HepG2 (cell line): ENCODE measurements around the gene LAMB2. TPM values are rescaled to one million over a fixed set of nuclear protein-coding genes. Genes with fewer than 3 reads are reported as not detected.

Experiments
- ARNT ChIP-seq: fragments of 450-650 bp; IDR thresholded peaks from 2 replicates; pipeline ENCODE4 v1.6.1; 2017
- CCAR2 ChIP-seq: fragments of 200-400 bp; formaldehyde crosslinking; optimal IDR thresholded peaks from 2 replicates; pipeline ENCODE3; 2018; ENCODE audit warnings: low read depth, mild to moderate bottlenecking, low read length, moderate library complexity
- FOXK2 ChIP-seq: fragments of 450-650 bp; IDR thresholded peaks from 2 replicates; pipeline ENCODE4 v1.6.1; 2016
- GABPA ChIP-seq, 2 experiments: IDR thresholded peaks; 2 replicates each; pipeline ENCODE4 v1.6.1; 2011 to 2016; ENCODE audit warnings: low read depth in 2 of 2, low read length in 1 of 2, missing biosample characterization in 1 of 2, missing genetic modification characterization in 1 of 2
- HBP1 ChIP-seq: IDR thresholded peaks from 2 replicates; pipeline ENCODE4 v1.6.1; 2016; ENCODE audit warnings: low read depth, control low read depth
- KMT2B ChIP-seq: IDR thresholded peaks from 2 replicates; pipeline ENCODE4 v1.6.1; 2016; ENCODE audit warnings: missing genetic modification reagents, missing compliant biosample characterization
- MIXL1 ChIP-seq: IDR thresholded peaks from 2 replicates; pipeline ENCODE4 v1.6.1; 2016
- NR2F6 ChIP-seq, 2 experiments: IDR thresholded peaks; 2 replicates each; pipeline ENCODE4 v1.6.1; 2016; ENCODE audit warnings: antibody characterized with exemption in 1 of 2, mild to moderate bottlenecking in 1 of 2
- TAF1 ChIP-seq: sonication (generic); formaldehyde crosslinking; IDR thresholded peaks from 2 replicates; pipeline ENCODE4 v1.4.0; 2020; ENCODE audit warnings: missing genetic modification reagents
- TMF1 ChIP-seq: sonication (generic); formaldehyde crosslinking; IDR thresholded peaks from 2 replicates; pipeline ENCODE4 v1.8.1; 2022; ENCODE audit warnings: low read depth, missing genetic modification reagents
- TOE1 ChIP-seq: sonication (generic); formaldehyde crosslinking; IDR thresholded peaks from 2 replicates; pipeline ENCODE4 v1.4.0; 2020; ENCODE audit warnings: mild to moderate bottlenecking, missing genetic modification reagents
- YY1 ChIP-seq: IDR thresholded peaks from 2 replicates; pipeline ENCODE4 v1.6.1; 2011; ENCODE audit warnings: low read length, low read depth, moderate library complexity, mild to moderate bottlenecking; ENCODE audit not compliant: insufficient read depth, insufficient replicate concordance
- ZBTB7B ChIP-seq: sonication (generic); formaldehyde crosslinking; IDR thresholded peaks from 2 replicates; pipeline ENCODE4 v1.4.0; 2020; ENCODE audit warnings: missing genetic modification reagents
- ZNF136 ChIP-seq: sonication (generic); formaldehyde crosslinking; IDR thresholded peaks from 2 replicates; pipeline ENCODE4 v1.8.1; 2022; ENCODE audit warnings: low read depth, mild to moderate bottlenecking, moderate library complexity, missing genetic modification reagents
- ZNF263 ChIP-seq: sonication (generic); formaldehyde crosslinking; IDR thresholded peaks from 2 replicates; pipeline ENCODE4 v1.4.0; 2020; ENCODE audit warnings: missing genetic modification reagents
- ZNF512 ChIP-seq: sonication (generic); formaldehyde crosslinking; IDR thresholded peaks from 2 replicates; pipeline ENCODE4 v1.4.0; 2020; ENCODE audit warnings: mild to moderate bottlenecking, missing genetic modification reagents
- ZNF549 ChIP-seq: sonication (generic); formaldehyde crosslinking; IDR thresholded peaks from 2 replicates; pipeline ENCODE4 v1.5.0; 2020; ENCODE audit warnings: missing genetic modification reagents
- ZNF576 ChIP-seq: sonication (generic); formaldehyde crosslinking; IDR thresholded peaks from 2 replicates; pipeline ENCODE4 v1.4.0; 2020; ENCODE audit warnings: mild to moderate bottlenecking, missing genetic modification reagents
- ZNF775 ChIP-seq: sonication (generic); formaldehyde crosslinking; IDR thresholded peaks from 2 replicates; pipeline ENCODE4 v1.4.0; 2020; ENCODE audit warnings: missing genetic modification reagents, mild to moderate bottlenecking, moderate library complexity, borderline replicate concordance
- polyA plus RNA-seq, 8 experiments: library from polyadenylated mRNA; depleted of rRNA in 3 of 8; stranded (reverse) in 7 of 8; unstranded in 1 of 8; fragments of >200 nt; fragmentation: Illumina TruSeq in 4 of 8; extraction: Trizol in 4 of 8; gene quantifications; 2 replicates each; pipeline versions ENCODE4 v1.2.1 to v1.2.3, GENCODE V29; 2011 to 2016; ENCODE audit warnings: low read depth in 4 of 8, missing spikeins in 1 of 8, mixed read lengths in 1 of 8; ENCODE audit not compliant: insufficient read depth in 1 of 8
- total RNA-seq, 5 experiments: library from RNA; depleted of rRNA; stranded (reverse); fragments of >200 nt; fragmentation: Illumina TruSeq; extraction: Trizol; gene quantifications; 2 replicates each; pipeline ENCODE4 v1.2.3, GENCODE V29; 2016; ENCODE audit warnings: low read depth in 1 of 5
- TF ChIP-seq, protein P1 (sequence below): sonication (generic); formaldehyde crosslinking; IDR thresholded peaks from 2 replicates; pipeline ENCODE4 v1.5.0; 2020; ENCODE audit warnings: missing genetic modification reagents
- TF ChIP-seq, protein P2 (sequence below): sonication (generic); formaldehyde crosslinking; IDR thresholded peaks from 2 replicates; pipeline ENCODE4 v1.4.0; 2020; ENCODE audit warnings: missing genetic modification reagents, borderline replicate concordance

Gene LAMB2
- total and polyA plus RNA-seq, 2 of the 13 experiments (the other 11 are each of a cell fraction or from before 2014, with no cell fraction given), result 208 to 443 TPM

DNA sequence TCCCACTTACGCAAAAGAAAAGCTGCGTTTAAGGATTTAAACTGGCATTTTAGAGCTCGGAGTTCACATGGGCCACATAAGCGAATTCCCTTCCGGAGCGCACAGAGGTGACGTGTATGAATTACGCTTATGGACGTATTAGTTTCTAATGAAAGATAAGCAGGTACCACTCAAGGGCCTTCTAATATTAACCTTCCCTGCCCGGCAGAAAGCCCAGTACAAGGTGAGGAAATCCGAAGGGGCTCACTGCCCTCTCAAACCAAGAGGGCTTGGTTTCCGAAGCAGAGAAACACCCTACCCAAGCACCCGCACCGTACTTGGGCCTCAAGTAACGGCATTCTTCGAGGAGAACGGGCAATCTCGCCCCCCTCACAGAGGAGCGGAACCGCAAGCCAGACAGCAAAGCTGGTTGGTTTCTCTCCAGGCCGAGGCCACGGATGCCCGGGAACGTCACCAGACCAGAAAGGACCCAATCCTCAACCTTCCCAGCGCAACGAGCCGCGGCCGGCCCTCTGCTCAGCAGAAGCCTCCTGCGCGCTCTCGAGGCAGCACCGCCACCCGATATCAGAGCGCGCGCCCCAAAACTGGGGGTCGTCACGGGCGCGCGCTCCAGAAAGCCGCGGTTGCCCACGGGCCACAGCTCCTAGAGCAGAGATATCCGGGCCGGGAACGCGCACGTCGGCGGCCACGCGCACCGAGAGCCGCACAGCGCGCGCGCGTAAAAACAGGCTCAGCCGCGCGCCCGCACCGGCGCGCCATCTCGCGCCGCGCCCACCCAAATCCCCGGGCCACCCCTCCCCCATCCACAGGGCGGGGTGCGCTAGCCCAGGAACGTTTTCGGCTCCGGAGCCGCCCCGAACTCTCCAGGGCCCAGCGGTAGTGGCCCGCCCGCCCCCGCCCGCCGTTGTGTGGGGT, 39.7 kb downstream of the LAMB2 start (continued):
- TF ChIP-seq ZNF576 (CRISPR knock-in tag) (no peak), FOXK2 (no peak), KMT2B (CRISPR knock-in tag) (peak; percentile 68), ZNF512 (CRISPR knock-in tag) (no peak), TMF1 (no peak), MIXL1 (CRISPR knock-in tag) (no peak), YY1 (no peak), ARNT (no peak), HBP1 (CRISPR knock-in tag) (no peak), ZNF136 (CRISPR knock-in tag) (no peak), GABPA (IDR thresholded peaks at IDR 0.05; ENCODE audit: low read depth, low read length) (no peak), GABPA (CRISPR knock-in tag; IDR thresholded peaks at IDR 0.05; ENCODE audit: low read depth) (peak; percentile 57), ZNF775 (CRISPR knock-in tag) (no peak), NR2F6 (IDR thresholded peaks at IDR 0.05) (no peak), NR2F6 (CRISPR knock-in tag; IDR thresholded peaks at IDR 0.05) (no peak), ZNF549 (no peak), TOE1 (CRISPR knock-in tag) (no peak), CCAR2 (no peak), ZBTB7B (CRISPR knock-in tag) (peak; percentile 26), TAF1 (no peak), ZNF263 (no peak; the same call in 1 of the 2 replicates)
- TF ChIP-seq, protein P1, sequence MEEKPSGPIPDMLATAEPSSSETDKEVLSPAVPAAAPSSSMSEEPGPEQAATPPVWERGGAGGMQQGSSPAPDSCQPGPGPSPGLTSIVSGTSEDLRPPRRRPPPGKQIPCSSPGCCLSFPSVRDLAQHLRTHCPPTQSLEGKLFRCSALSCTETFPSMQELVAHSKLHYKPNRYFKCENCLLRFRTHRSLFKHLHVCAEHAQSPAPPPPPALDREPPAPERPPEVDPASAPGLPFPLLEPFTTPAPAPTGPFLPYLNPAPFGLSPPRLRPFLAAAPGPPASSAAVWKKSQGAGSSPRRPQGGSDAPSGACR (CRISPR knock-in tag), result no peak
- TF ChIP-seq, protein P2, sequence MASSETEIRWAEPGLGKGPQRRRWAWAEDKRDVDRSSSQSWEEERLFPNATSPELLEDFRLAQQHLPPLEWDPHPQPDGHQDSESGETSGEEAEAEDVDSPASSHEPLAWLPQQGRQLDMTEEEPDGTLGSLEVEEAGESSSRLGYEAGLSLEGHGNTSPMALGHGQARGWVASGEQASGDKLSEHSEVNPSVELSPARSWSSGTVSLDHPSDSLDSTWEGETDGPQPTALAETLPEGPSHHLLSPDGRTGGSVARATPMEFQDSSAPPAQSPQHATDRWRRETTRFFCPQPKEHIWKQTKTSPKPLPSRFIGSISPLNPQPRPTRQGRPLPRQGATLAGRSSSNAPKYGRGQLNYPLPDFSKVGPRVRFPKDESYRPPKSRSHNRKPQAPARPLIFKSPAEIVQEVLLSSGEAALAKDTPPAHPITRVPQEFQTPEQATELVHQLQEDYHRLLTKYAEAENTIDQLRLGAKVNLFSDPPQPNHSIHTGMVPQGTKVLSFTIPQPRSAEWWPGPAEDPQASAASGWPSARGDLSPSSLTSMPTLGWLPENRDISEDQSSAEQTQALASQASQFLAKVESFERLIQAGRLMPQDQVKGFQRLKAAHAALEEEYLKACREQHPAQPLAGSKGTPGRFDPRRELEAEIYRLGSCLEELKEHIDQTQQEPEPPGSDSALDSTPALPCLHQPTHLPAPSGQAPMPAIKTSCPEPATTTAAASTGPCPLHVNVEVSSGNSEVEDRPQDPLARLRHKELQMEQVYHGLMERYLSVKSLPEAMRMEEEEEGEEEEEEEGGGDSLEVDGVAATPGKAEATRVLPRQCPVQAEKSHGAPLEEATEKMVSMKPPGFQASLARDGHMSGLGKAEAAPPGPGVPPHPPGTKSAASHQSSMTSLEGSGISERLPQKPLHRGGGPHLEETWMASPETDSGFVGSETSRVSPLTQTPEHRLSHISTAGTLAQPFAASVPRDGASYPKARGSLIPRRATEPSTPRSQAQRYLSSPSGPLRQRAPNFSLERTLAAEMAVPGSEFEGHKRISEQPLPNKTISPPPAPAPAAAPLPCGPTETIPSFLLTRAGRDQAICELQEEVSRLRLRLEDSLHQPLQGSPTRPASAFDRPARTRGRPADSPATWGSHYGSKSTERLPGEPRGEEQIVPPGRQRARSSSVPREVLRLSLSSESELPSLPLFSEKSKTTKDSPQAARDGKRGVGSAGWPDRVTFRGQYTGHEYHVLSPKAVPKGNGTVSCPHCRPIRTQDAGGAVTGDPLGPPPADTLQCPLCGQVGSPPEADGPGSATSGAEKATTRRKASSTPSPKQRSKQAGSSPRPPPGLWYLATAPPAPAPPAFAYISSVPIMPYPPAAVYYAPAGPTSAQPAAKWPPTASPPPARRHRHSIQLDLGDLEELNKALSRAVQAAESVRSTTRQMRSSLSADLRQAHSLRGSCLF (CRISPR knock-in tag), result no peak
